ENCODE data around the gene VPS29.
"Not testable (repeated sequence)": the region's sequence is repeated elsewhere in the genome, so short reads cannot be mapped to it uniquely, and the experiment has no call there.

The VPS29 gene

DNA sequence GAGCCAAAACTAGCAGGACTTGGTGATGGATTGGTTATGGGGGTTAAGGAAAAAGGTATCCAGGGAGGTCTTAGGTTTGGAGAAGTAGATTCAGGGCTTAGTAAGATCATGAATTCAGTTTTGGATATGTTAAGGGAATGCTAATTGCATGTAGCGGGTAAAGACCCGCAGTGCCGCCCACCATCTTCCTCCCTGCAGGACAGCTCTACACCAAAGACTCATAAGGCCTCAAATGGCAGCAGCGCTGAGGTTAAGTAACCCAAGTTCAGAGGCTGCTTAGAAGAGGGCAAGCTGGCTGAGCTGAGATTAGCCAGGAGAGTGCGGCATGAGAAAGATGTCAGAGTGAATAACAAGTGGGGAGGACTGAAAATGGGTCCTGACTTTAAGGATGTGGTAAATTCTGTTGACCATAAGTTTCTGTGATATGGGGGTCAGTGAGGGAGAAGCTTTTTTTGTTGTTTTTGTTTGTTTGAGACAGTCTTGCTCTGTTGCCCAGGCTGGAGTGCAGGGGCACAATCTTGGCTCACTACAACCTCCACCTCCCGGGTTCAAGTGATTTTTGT is 26.4 kb upstream of the VPS29 start:
- DNase-seq (ENCODE audit: low read depth): peak; percentile 79
- H3K4me3 ChIP-seq (ENCODE audit: low read depth, low read length): no peak overlapping the region
- no peak for TF ChIP-seq CTCF (IDR thresholded peaks at IDR 0.05; ENCODE audit: insufficient read depth, low read depth, low read length, missing control alignments)

DNA sequence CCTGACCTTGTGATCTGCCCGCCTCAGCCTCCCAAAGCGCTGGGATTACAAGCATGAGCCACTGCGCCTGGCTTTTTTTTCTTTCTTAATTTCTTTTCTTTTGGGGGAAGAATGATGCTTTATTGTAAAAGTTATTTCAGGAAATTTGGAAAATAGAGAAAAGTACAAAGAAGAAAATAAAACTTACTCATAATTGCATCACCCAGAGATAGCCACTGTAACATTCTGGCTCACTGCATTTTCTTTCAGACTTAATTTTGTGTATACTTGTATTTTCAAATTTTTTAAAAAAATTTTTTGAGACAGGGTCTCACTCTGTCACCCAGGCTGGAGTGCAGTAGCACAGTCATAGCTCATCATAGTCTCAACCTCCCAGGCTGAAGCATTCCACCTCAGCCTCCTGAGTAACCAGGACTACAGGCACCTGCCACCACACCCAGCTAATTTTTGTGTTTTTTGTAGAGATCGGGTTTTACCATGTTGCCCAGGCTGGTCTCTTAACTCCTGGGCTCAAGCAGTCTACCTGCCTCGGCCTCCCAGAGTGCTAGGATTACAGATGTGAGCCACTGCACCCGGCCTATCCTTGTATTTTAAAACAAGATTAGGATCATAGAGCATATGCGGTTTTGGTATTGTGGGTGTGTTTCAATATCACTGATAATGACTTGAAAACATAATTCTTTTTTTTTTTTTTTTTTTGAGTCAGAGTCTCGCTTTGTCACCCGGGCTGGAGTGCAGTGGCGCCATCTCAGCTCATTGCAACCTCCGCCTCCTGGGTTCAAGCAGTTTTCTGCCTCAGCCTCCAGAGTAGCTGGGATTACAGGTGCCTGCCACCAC is 19.2 kb upstream of the VPS29 start:
- not testable (repeated sequence) for H3K4me3 ChIP-seq (ENCODE audit: low read depth, low read length)

DNA sequence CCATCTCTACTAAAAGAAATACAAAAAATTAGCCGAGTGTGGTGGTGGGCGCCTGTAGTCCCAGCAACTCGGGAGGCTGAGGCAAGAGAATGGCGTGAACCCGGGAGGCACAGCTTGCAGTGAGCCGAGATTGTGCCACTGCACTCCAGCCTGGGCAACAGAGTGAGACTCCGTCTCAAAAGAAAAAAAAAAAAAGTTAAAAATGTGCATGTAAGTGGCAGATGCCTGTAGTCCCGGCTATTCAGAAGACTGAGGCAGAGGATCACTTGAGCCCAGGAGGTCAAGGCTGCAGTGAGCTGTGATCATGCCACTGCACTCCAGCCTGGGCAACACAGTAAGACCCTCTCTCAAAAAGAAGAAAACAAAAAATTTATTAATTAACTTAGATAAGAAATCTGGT is 16.1 kb upstream of the VPS29 start:
- H3K4me3 ChIP-seq (ENCODE audit: low read depth, low read length); DNase-seq (ENCODE audit: low read depth): not testable (repeated sequence)

More for the DNA sequence above, 19.2 kb upstream of the VPS29 start:
- DNase-seq (ENCODE audit: low read depth): not testable (repeated sequence)

DNA sequence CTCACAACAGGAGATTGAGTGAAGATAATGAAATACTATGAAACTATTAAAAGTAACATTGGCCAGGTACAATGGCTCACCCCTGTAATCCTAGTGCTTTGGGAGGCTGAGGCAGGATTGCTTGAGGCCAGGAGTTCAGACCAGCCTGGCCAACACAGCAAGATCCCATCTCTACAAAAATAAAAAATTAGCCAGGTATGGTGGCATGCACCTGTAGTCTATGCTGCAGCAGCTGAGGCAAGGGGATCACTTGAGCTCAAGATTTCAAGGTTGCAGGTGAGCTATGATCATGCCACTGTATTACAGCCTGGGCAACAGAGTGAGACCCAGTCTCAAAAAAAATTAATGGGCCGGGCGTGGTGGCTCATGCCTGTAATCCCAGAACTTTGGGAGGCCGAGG is 15.1 kb upstream of the VPS29 start:
- no peak overlapping the region for H3K4me3 ChIP-seq (ENCODE audit: low read depth, low read length)
- no peak for TF ChIP-seq CTCF (IDR thresholded peaks at IDR 0.05; ENCODE audit: insufficient read depth, low read depth, low read length, missing control alignments)
- no peak for DNase-seq (ENCODE audit: low read depth)

GRCh38 chr12:110514363-110514762 is 12.5 kb upstream of the VPS29 start:
- no peak overlapping the region for H3K4me3 ChIP-seq (ENCODE audit: low read depth, low read length)
- no peak for DNase-seq (ENCODE audit: low read depth)
- TF ChIP-seq CTCF (IDR thresholded peaks at IDR 0.05; ENCODE audit: insufficient read depth, low read depth, low read length, missing control alignments): no peak

DNA sequence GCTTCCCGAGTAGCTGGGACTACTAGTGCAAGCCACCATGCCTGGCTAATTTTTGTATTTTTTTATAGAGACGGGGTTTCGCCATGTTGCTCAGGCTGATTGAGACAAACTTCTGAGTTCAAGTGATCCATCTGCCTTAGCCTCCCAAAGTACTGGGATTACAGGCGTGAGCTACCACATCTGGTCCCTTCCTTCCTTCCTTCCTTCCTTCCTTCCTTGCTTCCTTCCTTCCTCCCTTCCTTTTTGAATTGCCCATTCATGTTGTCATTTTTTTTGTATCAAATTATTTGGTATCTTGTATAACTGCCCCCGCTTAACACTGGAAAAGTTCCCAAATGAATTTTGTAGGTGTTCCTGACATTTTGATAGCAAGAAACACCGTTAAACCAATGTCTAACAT is 11.9 kb upstream of the VPS29 start:
- no peak for DNase-seq (ENCODE audit: low read depth)
- H3K4me3 ChIP-seq (ENCODE audit: low read depth, low read length): no peak overlapping the region
- TF ChIP-seq CTCF (IDR thresholded peaks at IDR 0.05; ENCODE audit: insufficient read depth, low read depth, low read length, missing control alignments): no peak

DNA sequence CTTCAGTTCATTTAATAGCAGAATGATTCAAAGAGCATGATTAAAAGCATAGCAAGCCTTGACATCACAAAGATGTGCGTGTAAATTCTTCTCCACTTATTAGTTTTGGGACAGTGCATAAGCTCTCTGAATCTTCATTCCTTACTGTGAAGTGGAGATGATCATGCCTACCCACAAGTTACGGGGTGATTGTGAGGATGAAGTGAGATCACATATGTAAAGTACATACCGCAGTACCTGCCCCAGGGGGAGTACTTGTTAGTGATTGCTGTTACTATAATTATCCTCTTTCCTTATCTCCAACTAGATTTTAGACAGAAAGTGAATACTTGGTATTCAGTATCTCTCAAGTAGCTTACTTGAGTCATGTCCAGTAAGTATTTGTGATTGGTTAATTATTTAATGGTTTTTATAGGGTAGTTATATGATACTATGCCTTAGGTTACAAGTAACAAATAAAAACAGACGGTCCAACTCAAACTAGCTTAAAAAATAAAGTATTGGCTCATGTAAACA is 6.2 kb upstream of the VPS29 start:
- no peak for DNase-seq (ENCODE audit: low read depth)
- TF ChIP-seq CTCF (IDR thresholded peaks at IDR 0.05; ENCODE audit: insufficient read depth, low read depth, low read length, missing control alignments): no peak
- no peak overlapping the region for H3K4me3 ChIP-seq (ENCODE audit: low read depth, low read length)

DNA sequence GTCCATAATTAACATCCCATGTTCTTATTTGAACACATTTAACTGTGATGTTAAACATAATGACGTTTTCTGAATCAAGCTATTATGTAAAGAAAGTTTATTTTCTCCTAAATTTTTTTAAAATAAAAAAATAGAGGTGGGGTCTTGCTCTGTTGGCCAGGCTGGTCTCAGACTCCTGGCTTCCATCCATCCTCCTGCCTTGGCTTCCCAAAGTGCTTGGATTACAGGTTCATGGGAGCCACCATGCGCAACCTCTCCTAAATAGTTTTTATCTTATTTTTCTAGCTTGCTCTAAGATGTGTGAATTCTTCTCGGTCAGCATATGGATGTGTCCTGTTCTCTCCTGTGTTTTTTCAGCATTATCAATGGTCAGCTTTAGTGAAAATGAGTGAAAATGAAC is 3.4 kb upstream of the VPS29 start:
- H3K4me3 ChIP-seq (ENCODE audit: low read depth, low read length): no peak overlapping the region
- DNase-seq (ENCODE audit: low read depth): no peak
- no peak for TF ChIP-seq CTCF (IDR thresholded peaks at IDR 0.05; ENCODE audit: insufficient read depth, low read depth, low read length, missing control alignments)

Measured in GM12865 (cell line).